SK-N-MC (cell line): Measurements from ENCODE around the gene UGT2A2.

Experiments
- DNase-seq: peaks from one replicate; pipeline ENCODE4 v3.0.0-alpha.2; 2011; ENCODE audit warnings: low read depth, low spot score
- H3K27ac ChIP-seq: fragments of 200-600 bp; sonication (generic); 2 replicates; pipeline ENCODE4 v1.5.1; 2016; ENCODE audit warnings: mixed run types
- H3K36me3 ChIP-seq: fragments of 200-600 bp; sonication (generic); 2 replicates; pipeline ENCODE4 v1.6.1; 2017; ENCODE audit warnings: antibody characterized with exemption, low read length, mixed read lengths; ENCODE audit not compliant: insufficient read depth
- H3K4me3 ChIP-seq: fragments of 200-600 bp; sonication (generic); 2 replicates; pipeline ENCODE4 v1.5.1; 2016
- H3K9ac ChIP-seq: fragments of 200-600 bp; sonication (generic); 2 replicates; pipeline ENCODE4 v1.8.0; 2017; ENCODE audit warnings: mixed run types, mixed read lengths; ENCODE audit not compliant: insufficient read length
- H3K9me3 ChIP-seq: fragments of 200-600 bp; sonication (generic); 2 replicates; pipeline ENCODE4 v1.6.1; 2017; ENCODE audit warnings: low read depth, mild to moderate bottlenecking, antibody characterized with exemption, low read length, moderate library complexity, mixed read lengths
- EZH2 ChIP-seq: fragments of 200-600 bp; sonication (generic); IDR thresholded peaks from one replicate; pipeline ENCODE4 v1.6.1; 2017; ENCODE audit warnings: antibody characterized with exemption
- FOXP2 ChIP-seq: optimal IDR thresholded peaks from 2 replicates; pipeline ENCODE3; 2011; ENCODE audit warnings: mild to moderate bottlenecking, moderate library complexity; ENCODE audit not compliant: insufficient read depth; ENCODE audit errors: extremely low read length, control extremely low read depth
- POLR2AphosphoS5 ChIP-seq: IDR thresholded peaks from 2 replicates; pipeline ENCODE4 v1.6.1; 2012; ENCODE audit warnings: mild to moderate bottlenecking, low read depth, low read length, borderline replicate concordance

The UGT2A2 gene

GRCh38 chr4:69649629-69650028 lies 10.2 kb upstream of the UGT2A2 start:
- Histone ChIP-seq H3K9ac (no peak overlapping the region), H3K36me3 (no peaks in the 10 kb centered on the region), H3K4me3 (no peak overlapping the region), H3K27ac (no peak overlapping the region), H3K9me3 (no peaks in the 10 kb centered on the region)
- TF ChIP-seq POLR2AphosphoS5, result no peak
- TF ChIP-seq EZH2, result no peak
- no peak for TF ChIP-seq FOXP2
- DNase-seq, result no peak

GRCh38 chr4:69649207-69649606 lies 9.8 kb upstream of the UGT2A2 start:
- no peak overlapping the region for H3K4me3 ChIP-seq
- DNase-seq, result no peak
- no peak for TF ChIP-seq EZH2
- no peak for TF ChIP-seq POLR2AphosphoS5
- TF ChIP-seq FOXP2, result no peak

GRCh38 chr4:69642961-69643360 lies 3.5 kb upstream of the UGT2A2 start:
- Histone ChIP-seq H3K9ac (no peak overlapping the region), H3K9me3 (no peaks in the 10 kb centered on the region), H3K27ac (no peak overlapping the region), H3K4me3 (no peak overlapping the region), H3K36me3 (no peaks in the 10 kb centered on the region)
- TF ChIP-seq FOXP2 (no peak), POLR2AphosphoS5 (no peak), EZH2 (no peak)
- no peak for DNase-seq

More at GRCh38 chr4:69649207-69649606, 9.8 kb upstream of the UGT2A2 start:
- Histone ChIP-seq H3K9me3 (no peaks in the 10 kb centered on the region), H3K36me3 (no peaks in the 10 kb centered on the region), H3K27ac (no peak overlapping the region), H3K9ac (no peak overlapping the region)

GRCh38 chr4:69640289-69640688 lies 847 bp upstream of the UGT2A2 start:
- no peak for DNase-seq
- H3K4me3 ChIP-seq, result no peak overlapping the region
- no peaks in the 10 kb centered on the region for H3K9me3 ChIP-seq
- no peak overlapping the region for H3K9ac ChIP-seq
- no peak overlapping the region for H3K27ac ChIP-seq
- no peaks in the 10 kb centered on the region for H3K36me3 ChIP-seq
- no peak for TF ChIP-seq EZH2
- TF ChIP-seq FOXP2, result no peak
- no peak for TF ChIP-seq POLR2AphosphoS5

GRCh38 chr4:69617083-69617694 lies 22.3 kb downstream of the UGT2A2 start:
- Histone ChIP-seq H3K4me3 (no peak overlapping the region), H3K9ac (no peak overlapping the region), H3K27ac (no peak overlapping the region), H3K36me3 (no peaks in the 10 kb centered on the region), H3K9me3 (no peaks in the 10 kb centered on the region; the same call in 1 of the 2 replicates)
- TF ChIP-seq POLR2AphosphoS5 (no peak), FOXP2 (no peak), EZH2 (no peak)
- peak; percentile 42 for DNase-seq

- DNase-seq, result no peak
- TF ChIP-seq FOXP2 (no peak), POLR2AphosphoS5 (no peak), EZH2 (no peak)
- H3K36me3 ChIP-seq, result no peaks in the 10 kb centered on the region
- H3K9me3 ChIP-seq, result no peaks in the 10 kb centered on the region
- H3K9ac ChIP-seq, result no peak overlapping the region
- no peak overlapping the region for H3K4me3 ChIP-seq
- no peak overlapping the region for H3K27ac ChIP-seq
Observed at GRCh38 chr4:69610484-69610883, 29.0 kb downstream of the UGT2A2 start.

GRCh38 chr4:69601065-69601464 lies 38.4 kb downstream of the UGT2A2 start:
- Histone ChIP-seq H3K9ac (no peak overlapping the region), H3K36me3 (no peaks in the 10 kb centered on the region), H3K4me3 (no peak overlapping the region), H3K27ac (no peak overlapping the region), H3K9me3 (no peaks in the 10 kb centered on the region)
- DNase-seq, result no peak
- no peak for TF ChIP-seq EZH2

- H3K9ac ChIP-seq, result no peak overlapping the region
- no peak overlapping the region for H3K27ac ChIP-seq
- no peaks in the 10 kb centered on the region for H3K9me3 ChIP-seq
- no peak overlapping the region for H3K4me3 ChIP-seq
- no peak for DNase-seq
- no peaks in the 10 kb centered on the region for H3K36me3 ChIP-seq
- TF ChIP-seq EZH2 (no peak), POLR2AphosphoS5 (no peak), FOXP2 (no peak)
Observed at GRCh38 chr4:69600013-69600412, 39.4 kb downstream of the UGT2A2 start.

GRCh38 chr4:69594382-69594781 lies 45.1 kb downstream of the UGT2A2 start:
- TF ChIP-seq EZH2 (no peak), POLR2AphosphoS5 (no peak), FOXP2 (no peak)
- no peaks in the 10 kb centered on the region for H3K36me3 ChIP-seq
- H3K4me3 ChIP-seq, result no peak overlapping the region
- H3K27ac ChIP-seq, result no peak overlapping the region
- H3K9ac ChIP-seq, result no peak overlapping the region
- no peak for DNase-seq
- H3K9me3 ChIP-seq, result no peaks in the 10 kb centered on the region
